SU-DHL-6 (cell line): ENCODE measurements around the gene NR1I3.

Source experiments
- H2AFZ ChIP-seq: fragments of 200-600 bp; sonication (generic); 2 replicates; pipeline ENCODE4 v1.6.1; 2014; ENCODE audit warnings: low read depth, mild to moderate bottlenecking, moderate library complexity, mixed read lengths, antibody characterized with exemption, low read length; ENCODE audit not compliant: severe bottlenecking
- H3F3A ChIP-seq: fragments of 200-600 bp; shearing (Covaris generic); 2 replicates; pipeline ENCODE4 v1.6.0; 2016; ENCODE audit warnings: antibody characterized with exemption, mild to moderate bottlenecking; ENCODE audit not compliant: insufficient read depth
- H3K27ac ChIP-seq: fragments of 200-600 bp; sonication (generic); 2 replicates; pipeline ENCODE4 v1.5.1; 2016; ENCODE audit warnings: low read depth, mild to moderate bottlenecking, low read length, moderate library complexity, mixed read lengths
- H3K27me3 ChIP-seq: fragments of 200-600 bp; sonication (generic), shearing (Covaris generic); 2 replicates; pipeline ENCODE4 v1.6.0; 2014; ENCODE audit warnings: mild to moderate bottlenecking, low read length
- H3K36me3 ChIP-seq: fragments of 200-600 bp; sonication (generic); 2 replicates; pipeline ENCODE4 v1.6.1; 2014; ENCODE audit warnings: mild to moderate bottlenecking, low read length, mixed read lengths
- H3K4me2 ChIP-seq: fragments of 300-600, 200-600 bp; shearing (Covaris generic), sonication (generic); 2 replicates; pipeline ENCODE4 v1.6.0; 2014; ENCODE audit warnings: low read length, low read depth, mild to moderate bottlenecking; ENCODE audit not compliant: poor library complexity, severe bottlenecking
- H3K4me3 ChIP-seq: fragments of 200-600 bp; sonication (generic); 2 replicates; pipeline ENCODE4 v1.5.1; 2014; ENCODE audit warnings: antibody characterized with exemption, low read length, mild to moderate bottlenecking, mixed read lengths; ENCODE audit not compliant: insufficient read depth, poor library complexity, severe bottlenecking
- H3K79me2 ChIP-seq: fragments of 200-600 bp; sonication (generic); 2 replicates; pipeline ENCODE4 v1.6.1; 2014; ENCODE audit warnings: mild to moderate bottlenecking, low read length, moderate library complexity; ENCODE audit not compliant: insufficient read depth
- H3K9ac ChIP-seq: fragments of 200-600 bp; sonication (generic); 2 replicates; pipeline ENCODE4 v1.7.0; 2014; ENCODE audit warnings: mild to moderate bottlenecking, low read length
- H3K9me2 ChIP-seq: fragments of 200-600 bp; sonication (generic); replicated peaks from 2 replicates; pipeline ENCODE4 v1.6.1; 2014; ENCODE audit warnings: low read length; ENCODE audit not compliant: insufficient read depth
- H3K9me3 ChIP-seq: fragments of 200-600 bp; sonication (generic); 2 replicates; pipeline ENCODE4 v1.6.1; 2014; ENCODE audit warnings: low read length, mixed read lengths; ENCODE audit not compliant: insufficient read depth
- H4K20me1 ChIP-seq: fragments of 200-600 bp; sonication (generic); 2 replicates; pipeline ENCODE4 v1.6.1; 2014; ENCODE audit warnings: low read depth, mild to moderate bottlenecking, antibody characterized with exemption, low read length, moderate library complexity, mixed read lengths
- EZH2phosphoT487 ChIP-seq: fragments of 200-600 bp; sonication (generic), shearing (Covaris generic); conservative IDR thresholded peaks from 2 replicates; pipeline ENCODE4 v1.6.1; 2018; ENCODE audit warnings: mild to moderate bottlenecking, antibody characterized with exemption, low read length, moderate library complexity, mixed read lengths
- TF ChIP-seq, protein P1 (sequence below): fragments of 200-600 bp; sonication (generic); IDR thresholded peaks from one replicate; pipeline ENCODE4 v1.5.1; 2017; ENCODE audit warnings: antibody characterized with exemption, mild to moderate bottlenecking, low read length, moderate library complexity; ENCODE audit not compliant: insufficient read depth, poor library complexity, severe bottlenecking

NR1I3 gene

DNA sequence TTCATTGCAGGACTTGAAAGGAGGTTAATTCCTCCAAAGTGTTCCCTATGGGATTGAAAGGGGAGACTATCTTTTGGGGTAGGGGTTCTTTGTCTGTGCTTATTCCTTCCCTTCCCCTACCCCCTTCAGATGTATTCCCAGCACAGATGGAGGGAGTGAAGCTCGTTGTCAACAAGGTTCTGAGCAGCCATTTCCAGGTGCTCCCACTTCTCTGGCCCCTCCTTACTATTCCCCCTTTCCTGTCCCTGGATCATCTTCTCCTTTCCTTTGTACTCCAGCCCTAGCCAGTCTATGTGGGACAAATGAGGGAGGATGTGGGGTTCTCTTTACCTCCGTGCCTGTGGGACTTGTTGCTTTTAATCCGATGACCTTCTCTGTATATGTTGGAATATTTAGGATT lies 11.2 kb downstream of the NR1I3 start:
- no peaks in the 10 kb centered on the region for H3K27me3 ChIP-seq
- H3K9me3 ChIP-seq, result no peaks in the 10 kb centered on the region
- no peaks in the 10 kb centered on the region for H4K20me1 ChIP-seq
- TF ChIP-seq EZH2phosphoT487, result no peak
- TF ChIP-seq, protein P1, sequence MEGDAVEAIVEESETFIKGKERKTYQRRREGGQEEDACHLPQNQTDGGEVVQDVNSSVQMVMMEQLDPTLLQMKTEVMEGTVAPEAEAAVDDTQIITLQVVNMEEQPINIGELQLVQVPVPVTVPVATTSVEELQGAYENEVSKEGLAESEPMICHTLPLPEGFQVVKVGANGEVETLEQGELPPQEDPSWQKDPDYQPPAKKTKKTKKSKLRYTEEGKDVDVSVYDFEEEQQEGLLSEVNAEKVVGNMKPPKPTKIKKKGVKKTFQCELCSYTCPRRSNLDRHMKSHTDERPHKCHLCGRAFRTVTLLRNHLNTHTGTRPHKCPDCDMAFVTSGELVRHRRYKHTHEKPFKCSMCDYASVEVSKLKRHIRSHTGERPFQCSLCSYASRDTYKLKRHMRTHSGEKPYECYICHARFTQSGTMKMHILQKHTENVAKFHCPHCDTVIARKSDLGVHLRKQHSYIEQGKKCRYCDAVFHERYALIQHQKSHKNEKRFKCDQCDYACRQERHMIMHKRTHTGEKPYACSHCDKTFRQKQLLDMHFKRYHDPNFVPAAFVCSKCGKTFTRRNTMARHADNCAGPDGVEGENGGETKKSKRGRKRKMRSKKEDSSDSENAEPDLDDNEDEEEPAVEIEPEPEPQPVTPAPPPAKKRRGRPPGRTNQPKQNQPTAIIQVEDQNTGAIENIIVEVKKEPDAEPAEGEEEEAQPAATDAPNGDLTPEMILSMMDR, result no peak
- no peaks in the 10 kb centered on the region for H3F3A ChIP-seq
- H3K36me3 ChIP-seq, result no peaks in the 10 kb centered on the region
- peak overlapping the region; percentile 67 for H3K4me3 ChIP-seq
- H2AFZ ChIP-seq, result no peak overlapping the region
- H3K9me2 ChIP-seq, result no peaks in the 10 kb centered on the region
- H3K27ac ChIP-seq, result 0 out of 2 replicates have a peak overlapping the region, but pooled peaks have one; percentile 7
- peak overlapping the region; percentile 66 for H3K9ac ChIP-seq
- H3K79me2 ChIP-seq, result no peaks in the 10 kb centered on the region
- H3K4me2 ChIP-seq, result peak overlapping the region; percentile 78

DNA sequence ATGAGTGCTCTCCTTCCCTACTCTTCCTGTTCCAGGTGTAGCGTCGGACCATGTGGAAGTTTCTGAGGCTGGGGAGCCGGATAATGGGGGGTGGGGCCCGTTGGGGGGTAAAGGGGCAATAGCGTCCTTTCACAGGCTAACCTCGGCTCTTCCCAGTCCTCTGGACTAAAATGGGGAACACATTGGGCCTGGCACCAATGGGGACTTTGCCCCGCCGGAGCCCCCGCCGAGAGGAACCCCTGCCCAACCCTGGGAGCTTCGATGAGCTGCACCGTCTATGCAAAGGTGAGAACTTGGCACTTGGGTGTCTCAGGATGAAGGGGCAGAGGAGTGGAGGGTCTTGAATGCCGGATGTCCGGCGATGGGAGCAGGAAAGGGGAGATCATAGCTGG lies 11.7 kb downstream of the NR1I3 start:
- peak overlapping the region; percentile 7; the same call in 1 of the 2 replicates for H3K27ac ChIP-seq

DNA sequence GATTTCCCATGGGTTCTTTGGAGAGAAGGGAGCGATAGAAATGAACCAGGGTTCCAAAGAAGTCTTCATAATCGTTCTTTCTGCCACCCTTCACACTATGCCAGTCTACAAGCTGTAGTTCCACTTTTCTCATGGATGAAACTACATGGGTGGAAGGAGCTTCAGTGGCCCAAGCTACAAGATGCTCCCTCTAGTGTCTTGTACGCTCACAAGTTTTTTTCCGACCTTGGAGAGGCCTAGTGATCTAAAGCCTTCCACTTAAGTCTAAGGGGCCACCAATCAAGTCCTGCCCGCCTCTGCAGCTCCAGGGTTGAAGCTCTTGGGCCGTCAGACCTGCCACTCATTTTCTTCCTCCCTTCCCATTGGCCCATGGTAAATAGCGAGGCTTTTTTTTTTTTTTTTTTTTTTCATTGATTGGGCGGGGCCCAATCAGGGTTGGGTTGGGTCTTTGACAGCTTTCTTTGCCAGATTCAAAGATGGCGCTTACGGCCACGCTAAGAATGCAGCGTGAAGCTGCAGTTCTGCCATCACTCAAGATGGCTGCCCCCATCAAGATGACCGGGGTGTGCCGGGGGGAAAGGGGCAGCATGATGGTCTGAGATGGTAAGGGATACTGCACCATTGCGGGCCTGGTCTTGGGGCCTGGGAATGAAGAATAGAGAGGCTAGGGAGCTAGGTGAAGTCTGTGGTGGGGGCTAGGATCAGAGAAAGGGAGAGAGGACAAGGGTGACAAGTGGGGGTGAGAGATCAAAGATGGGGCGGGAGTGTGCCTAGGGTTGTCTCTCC lies 12.3 kb downstream of the NR1I3 start, which contains the start of gene TOMM40L:
TOMM40L (plus strand) TSS at position 527 of the 786 bp plus-strand sequence. CDS start 430 bp downstream, outside the sequence.
- TF ChIP-seq, protein P1, result peak; percentile 81
- no peak for TF ChIP-seq EZH2phosphoT487
- peak within 1 kb of the TSS; percentile 97 for H2AFZ ChIP-seq

More for the DNA sequence above, 11.7 kb downstream of the NR1I3 start:
- Histone ChIP-seq H3K79me2 (no peaks in the 10 kb centered on the region), H3K9me2 (no peaks in the 10 kb centered on the region), H3K9ac (peak overlapping the region; percentile 66), H2AFZ (peak overlapping the region; percentile 58), H3K27me3 (no peaks in the 10 kb centered on the region), H3F3A (no peaks in the 10 kb centered on the region), H3K4me2 (peak overlapping the region; percentile 78), H3K4me3 (peak overlapping the region; percentile 67), H3K9me3 (no peaks in the 10 kb centered on the region), H3K36me3 (no peaks in the 10 kb centered on the region), H4K20me1 (no peaks in the 10 kb centered on the region)
- TF ChIP-seq EZH2phosphoT487, result no peak
- TF ChIP-seq, protein P1, result no peak

More for the DNA sequence above, 12.3 kb downstream of the NR1I3 start, which contains the start of gene TOMM40L:
- Histone ChIP-seq H3K4me2 (peak within 1 kb of the TSS; percentile 78), H3K9me2 (no peaks in the 10 kb centered on the region), H3K4me3 (peak within 1 kb of the TSS; percentile 67), H3K9ac (peak within 1 kb of the TSS; percentile 66), H3K27ac (peak within 1 kb of the TSS; percentile 7; the same call in 1 of the 2 replicates), H3F3A (no peaks in the 10 kb centered on the region), H3K27me3 (no peaks in the 10 kb centered on the region), H3K36me3 (no peaks in the 10 kb centered on the region), H3K9me3 (no peaks in the 10 kb centered on the region), H3K79me2 (no peaks in the 10 kb centered on the region), H4K20me1 (no peaks in the 10 kb centered on the region)
